HEK293T (cell line): ENCODE results near the gene GNPNAT1.
A peak's percentile ranks its signal among the peaks of the same experiment; 100 is the strongest.
"Not testable (repeated sequence)": the region's sequence is repeated elsewhere in the genome, so short reads cannot be mapped to it uniquely, and the experiment has no call there.

Experiments used
- CTCF ChIA-PET: fragments of 350-600 bp; formaldehyde crosslinking; extraction: SDS; loops from one replicate; lab custom pipeline; 2021; ENCODE audit warnings: antibody characterized with exemption, inconsistent platforms; lab: Yijun Ruan, JAX
- POLR2A ChIA-PET: fragments of 350-600 bp; formaldehyde crosslinking; extraction: SDS; loops from one replicate; lab custom pipeline; 2020; ENCODE audit warnings: antibody characterized with exemption, inconsistent platforms; lab: Yijun Ruan, JAX
- DNase-seq: peaks from one replicate; pipeline ENCODE4 v3.0.0; 2012; ENCODE audit warnings: mixed read lengths; ENCODE audit errors: extremely low spot score
- ARNT ChIP-seq: fragments of 450-650 bp; IDR thresholded peaks from 2 replicates; pipeline ENCODE4 v1.6.1; 2017; ENCODE audit warnings: mild to moderate bottlenecking
- BHLHE40 ChIP-seq: fragments of 450-650 bp; IDR thresholded peaks from 2 replicates; pipeline ENCODE4 v1.6.1; 2016; ENCODE audit warnings: mild to moderate bottlenecking, moderate library complexity, borderline replicate concordance
- CTBP1 ChIP-seq: fragments of 450-650 bp; IDR thresholded peaks from 2 replicates; pipeline ENCODE4 v1.6.1; 2016; ENCODE audit warnings: borderline replicate concordance
- ELF4 ChIP-seq: fragments of 450-650 bp; IDR thresholded peaks from 2 replicates; pipeline ENCODE4 v1.6.1; 2017; ENCODE audit warnings: antibody characterized with exemption
- FOXA1 ChIP-seq: fragments of 450-650 bp; IDR thresholded peaks from 2 replicates; pipeline ENCODE4 v1.6.1; 2016; ENCODE audit warnings: mild to moderate bottlenecking
- FOXK2 ChIP-seq: fragments of 450-650 bp; IDR thresholded peaks from 2 replicates; pipeline ENCODE4 v1.6.1; 2016; ENCODE audit warnings: mild to moderate bottlenecking
- FOXM1 ChIP-seq: fragments of 450-650 bp; IDR thresholded peaks from 2 replicates; pipeline ENCODE4 v1.6.1; 2017; ENCODE audit warnings: mild to moderate bottlenecking, borderline replicate concordance
- HDGF ChIP-seq: fragments of 450-650 bp; IDR thresholded peaks from 2 replicates; pipeline ENCODE4 v1.6.1; 2017; ENCODE audit warnings: antibody characterized with exemption, borderline replicate concordance
- L3MBTL2 ChIP-seq: fragments of 450-650 bp; conservative IDR thresholded peaks from 2 replicates; pipeline ENCODE4 v1.6.1; 2016; ENCODE audit warnings: mild to moderate bottlenecking
- LEF1 ChIP-seq: fragments of 450-650 bp; IDR thresholded peaks from 2 replicates; pipeline ENCODE4 v1.6.1; 2017; ENCODE audit warnings: mild to moderate bottlenecking, borderline replicate concordance
- NFRKB ChIP-seq: fragments of 450-650 bp; IDR thresholded peaks from 2 replicates; pipeline ENCODE4 v1.6.1; 2016; ENCODE audit warnings: mild to moderate bottlenecking, moderate library complexity
- PKNOX1 ChIP-seq: fragments of 450-650 bp; IDR thresholded peaks from 2 replicates; pipeline ENCODE4 v1.6.1; 2016
- SP1 ChIP-seq: fragments of 450-650 bp; IDR thresholded peaks from 2 replicates; pipeline ENCODE4 v1.6.1; 2017
- SUZ12 ChIP-seq: fragments of 450-650 bp; IDR thresholded peaks from 2 replicates; pipeline ENCODE4 v1.6.1; 2016; ENCODE audit warnings: mild to moderate bottlenecking
- TARDBP ChIP-seq: fragments of 450-650 bp; IDR thresholded peaks from 2 replicates; pipeline ENCODE4 v1.6.1; 2016
- ZNF384 ChIP-seq: fragments of 450-650 bp; IDR thresholded peaks from 2 replicates; pipeline ENCODE4 v1.6.1; 2016

The GNPNAT1 gene

DNA sequence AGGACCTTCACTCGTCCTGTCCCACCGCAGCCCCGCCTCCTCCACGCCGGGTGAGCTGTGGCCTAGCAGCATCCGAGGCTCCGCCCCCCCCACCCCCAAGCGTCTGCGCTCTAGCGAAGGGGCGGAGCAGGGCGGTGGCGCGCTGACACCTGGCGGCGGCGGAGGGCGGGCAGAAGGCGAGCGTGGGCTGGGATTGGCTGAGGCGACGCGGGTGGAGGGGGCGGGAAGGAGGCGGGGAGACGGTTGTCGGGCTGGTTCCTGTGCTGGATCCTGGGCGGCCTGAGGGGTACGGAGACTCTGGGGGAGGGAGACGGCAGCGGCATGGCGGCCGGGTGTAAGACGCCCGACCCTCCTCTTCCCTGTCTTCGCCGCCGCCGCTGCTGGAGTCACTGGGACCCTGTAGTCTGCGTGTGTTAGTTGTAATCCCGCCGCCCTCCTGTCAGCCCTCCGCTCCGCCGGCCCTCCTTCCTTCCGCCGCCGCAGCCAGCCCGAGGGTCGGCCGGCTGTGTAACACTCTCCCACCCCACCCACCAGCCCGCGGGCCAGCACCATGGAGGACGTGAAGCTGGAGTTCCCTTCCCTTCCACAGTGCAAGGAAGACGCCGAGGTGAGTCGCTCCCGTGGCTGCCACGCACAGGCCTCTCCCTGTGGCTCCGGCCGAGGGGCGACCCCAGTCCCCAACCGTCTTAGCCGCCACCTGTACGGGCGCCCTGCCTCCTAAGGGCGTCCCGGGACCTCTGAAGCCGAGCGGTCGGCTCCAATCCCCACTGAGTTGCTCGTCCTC lies 61.3 kb downstream of the GNPNAT1 start, which contains the start of gene STYX:
Gene STYX (plus strand): TSS at position 242 of the 784 bp plus-strand sequence. CDS start 309 bp downstream, at position 551.
- POLR2A ChIA-PET: interaction anchor here (0.6 to 2.5 kb wide), 5 partner anchors 10 to 60 kb away, joined by 3 to 9 read pairs (median 4); partner anchors contain the start of genes ERO1A and PSMC6
- TF ChIP-seq PKNOX1 (peak; percentile 39; the same call in 1 of the 2 replicates), HDGF (peak; percentile 35; the same call in 1 of the 2 replicates), LEF1 (no peak)
- peak; percentile 94 for DNase-seq
- CTCF ChIA-PET: interaction anchor here (0.6 kb wide), 1 partner anchor 25 kb away, joined by 4 read pairs; no protein-coding TSS in a partner anchor

DNA sequence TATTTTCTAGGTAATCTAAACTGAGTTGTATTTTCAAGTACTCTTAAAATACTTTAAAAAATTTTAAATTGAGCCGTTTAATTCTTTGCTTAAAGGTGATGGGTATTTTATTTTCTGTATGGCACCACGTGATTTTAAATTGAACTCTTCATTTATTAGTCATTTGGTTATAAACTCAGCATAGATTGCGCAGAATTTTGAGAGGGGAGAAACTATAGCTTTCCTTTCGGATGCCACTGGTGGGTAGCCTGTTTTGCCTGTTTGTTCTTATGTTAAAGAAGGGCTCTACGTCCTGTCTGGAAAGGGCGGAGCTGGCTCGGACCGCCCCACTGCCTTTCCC lies 61.9 kb downstream of the GNPNAT1 start:
- POLR2A ChIA-PET: interaction anchor here (0.6 to 2.5 kb wide), 4 partner anchors 9 to 61 kb away, joined by 3 to 9 read pairs (median 4); partner anchors contain the start of genes ERO1A and PSMC6
- CTCF ChIA-PET: interaction anchor here (0.6 kb wide), 1 partner anchor 26 kb away, joined by 4 read pairs; no protein-coding TSS in a partner anchor
- no peak for DNase-seq
- no peak for TF ChIP-seq FOXA1
- TF ChIP-seq FOXM1: no peak
- TF ChIP-seq LEF1: no peak
- no peak for TF ChIP-seq L3MBTL2
- no peak for TF ChIP-seq BHLHE40
- TF ChIP-seq PKNOX1: no peak
- no peak for TF ChIP-seq SP1
- no peak for TF ChIP-seq TARDBP
- no peak for TF ChIP-seq FOXK2
- no peak for TF ChIP-seq CTBP1
- no peak for TF ChIP-seq HDGF
- TF ChIP-seq ARNT: no peak
- TF ChIP-seq ZNF384: no peak
- TF ChIP-seq ELF4: no peak
- TF ChIP-seq SUZ12: no peak
- no peak for TF ChIP-seq NFRKB

GRCh38 chr14:52729035-52729434 lies 62.4 kb downstream of the GNPNAT1 start:
- POLR2A ChIA-PET: interaction anchor here (1.1 to 2.5 kb wide), 3 partner anchors 9 to 33 kb away, joined by 3 to 9 read pairs (median 4); partner anchors contain the start of gene PSMC6
- CTCF ChIA-PET, DNase-seq: not testable (repeated sequence)

DNA sequence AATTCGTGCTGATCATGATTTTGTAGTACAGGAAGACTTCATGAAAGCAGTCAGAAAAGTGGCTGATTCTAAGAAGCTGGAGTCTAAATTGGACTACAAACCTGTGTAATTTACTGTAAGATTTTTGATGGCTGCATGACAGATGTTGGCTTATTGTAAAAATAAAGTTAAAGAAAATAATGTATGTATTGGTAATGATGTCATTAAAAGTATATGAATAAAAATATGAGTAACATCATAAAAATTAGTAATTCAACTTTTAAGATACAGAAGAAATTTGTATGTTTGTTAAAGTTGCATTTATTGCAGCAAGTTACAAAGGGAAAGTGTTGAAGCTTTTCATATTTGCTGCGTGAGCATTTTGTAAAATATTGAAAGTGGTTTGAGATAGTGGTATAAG lies 63.9 kb downstream of the GNPNAT1 start:
- CTCF ChIA-PET: interaction anchor here (0.7 kb wide), 1 partner anchor 43 kb away, joined by 3 read pairs; no protein-coding TSS in a partner anchor
- DNase-seq, POLR2A ChIA-PET: not testable (repeated sequence)
